ENCODE results near the gene PTPRN2.
A peak's percentile ranks its signal among the peaks of the same experiment; 100 is the strongest.

Gene PTPRN2

GRCh38 chr7:157843336-157844140 is 744.1 kb downstream of the PTPRN2 start:
- no peak for DNase-seq

GRCh38 chr7:157841773-157842370 is 745.8 kb downstream of the PTPRN2 start:
- no peak for DNase-seq

- DNase-seq = no peak
Observed at GRCh38 chr7:157840914-157841772, 746.5 kb downstream of the PTPRN2 start.

- no peak for DNase-seq
Observed at GRCh38 chr7:157840174-157840913, 747.3 kb downstream of the PTPRN2 start.

- no peak for DNase-seq
Observed at GRCh38 chr7:157839672-157840167, 747.9 kb downstream of the PTPRN2 start.

GRCh38 chr7:157839226-157839625 is 748.4 kb downstream of the PTPRN2 start:
- no peak for DNase-seq

- no peak for DNase-seq
Observed at GRCh38 chr7:157837561-157837960, 750.1 kb downstream of the PTPRN2 start.

- no peak for DNase-seq
Observed at GRCh38 chr7:157837047-157837446, 750.6 kb downstream of the PTPRN2 start.

- DNase-seq = no peak
Observed at GRCh38 chr7:157834501-157835163, 753.0 kb downstream of the PTPRN2 start.

GRCh38 chr7:157832866-157833607 is 754.6 kb downstream of the PTPRN2 start:
- DNase-seq = no peak

- no peak for DNase-seq
Observed at GRCh38 chr7:157832421-157832820, 755.2 kb downstream of the PTPRN2 start.

GRCh38 chr7:157832006-157832405 is 755.6 kb downstream of the PTPRN2 start:
- no peak for DNase-seq

- no peak for DNase-seq
Observed at GRCh38 chr7:157831143-157831905, 756.3 kb downstream of the PTPRN2 start.

GRCh38 chr7:157830331-157830730 is 757.3 kb downstream of the PTPRN2 start:
- DNase-seq = peak; percentile 30

- no peak for DNase-seq
Observed at GRCh38 chr7:157829491-157829890, 758.1 kb downstream of the PTPRN2 start.

- no peak for DNase-seq
Observed at GRCh38 chr7:157828881-157829280, 758.7 kb downstream of the PTPRN2 start.

- DNase-seq = no peak
Observed at GRCh38 chr7:157828190-157828589, 759.4 kb downstream of the PTPRN2 start.

GRCh38 chr7:157827863-157828160 is 759.8 kb downstream of the PTPRN2 start:
- no peak for DNase-seq

- no peak for DNase-seq
Observed at GRCh38 chr7:157827045-157827862, 760.4 kb downstream of the PTPRN2 start.

GRCh38 chr7:157826566-157826965 is 761.1 kb downstream of the PTPRN2 start:
- DNase-seq = no peak

Data from NCI-H2171 (cell line).